Neuronal stem cell (in vitro differentiated cells): ENCODE measurements around the gene SAMD14.

Source experiments
- DNase-seq: peaks from one replicate; pipeline ENCODE4 v3.0.0-alpha.2; 2013; ENCODE audit warnings: low spot score
- H2AFZ ChIP-seq: one replicate; pipeline ENCODE4 v1.6.1; 2013; ENCODE audit warnings: mild to moderate bottlenecking, low read length, inconsistent platforms
- H2AK5ac ChIP-seq: 2 replicates; pipeline ENCODE4 v1.6.1; 2013; ENCODE audit warnings: low read depth, mild to moderate bottlenecking, inconsistent platforms, low read length, moderate library complexity, mixed read lengths
- H2BK120ac ChIP-seq: 2 replicates; pipeline ENCODE4 v1.6.1; 2013; ENCODE audit warnings: low read depth, mild to moderate bottlenecking, inconsistent platforms, low read length, moderate library complexity, mixed read lengths
- H2BK12ac ChIP-seq: one replicate; pipeline ENCODE4 v1.6.1; 2013; ENCODE audit warnings: low read length, inconsistent platforms
- H2BK15ac ChIP-seq: 2 replicates; pipeline ENCODE4 v1.6.1; 2013; ENCODE audit warnings: mild to moderate bottlenecking, low read length, inconsistent platforms, mixed read lengths
- H2BK5ac ChIP-seq: one replicate; pipeline ENCODE4 v1.6.1; 2013; ENCODE audit warnings: inconsistent platforms, mild to moderate bottlenecking, low read length, moderate library complexity
- H3K14ac ChIP-seq: one replicate; pipeline ENCODE4 v1.6.1; 2013; ENCODE audit warnings: low read length, inconsistent platforms
- H3K18ac ChIP-seq: 2 replicates; pipeline ENCODE4 v1.6.1; 2013; ENCODE audit warnings: low read length, inconsistent platforms
- H3K23ac ChIP-seq: 2 replicates; pipeline ENCODE4 v1.6.1; 2013; ENCODE audit warnings: low read depth, mild to moderate bottlenecking, mixed read lengths, low read length, inconsistent platforms; ENCODE audit not compliant: poor library complexity
- H3K27ac ChIP-seq: replicated peaks from 3 replicates; pipeline ENCODE4 v1.5.1; 2013; ENCODE audit warnings: low read length, inconsistent platforms
- H3K27me3 ChIP-seq, 3 experiments: 2 replicates each; pipeline ENCODE4 v1.6.1; 2013; ENCODE audit warnings: low read length in 3 of 3, mild to moderate bottlenecking in 2 of 3, inconsistent platforms in 1 of 3, low read depth in 1 of 3, mixed read lengths in 1 of 3, moderate library complexity in 1 of 3; ENCODE audit not compliant: control insufficient read depth in 3 of 3, insufficient read depth in 3 of 3
- H3K36me3 ChIP-seq, 2 donors: replicated peaks in 1 of 2; 2 replicates each; pipeline ENCODE4 v1.6.1; 2013; ENCODE audit warnings: low read length in 2 of 2; ENCODE audit not compliant: control insufficient read depth in 2 of 2, insufficient read depth in 2 of 2
- H3K4ac ChIP-seq: 2 replicates; pipeline ENCODE4 v1.6.1; 2013; ENCODE audit warnings: inconsistent platforms, mild to moderate bottlenecking, low read length, moderate library complexity
- H3K4me1 ChIP-seq, 2 donors: 1 replicate in 1 of 2; 2 replicates in 1 of 2; pipeline ENCODE4 v1.6.1; 2013; ENCODE audit warnings: low read length in 2 of 2, low read depth in 1 of 2; ENCODE audit not compliant: control insufficient read depth in 2 of 2, insufficient read depth in 1 of 2
- H3K4me2 ChIP-seq: one replicate; pipeline ENCODE4 v1.6.1; 2013; ENCODE audit warnings: mild to moderate bottlenecking, low read length, inconsistent platforms; ENCODE audit not compliant: insufficient read depth, poor library complexity, severe bottlenecking
- H3K4me3 ChIP-seq, 2 donors: 2 replicates each; pipeline ENCODE4 v1.5.1; 2013; ENCODE audit warnings: low read length in 2 of 2, mild to moderate bottlenecking in 2 of 2, inconsistent platforms in 1 of 2, moderate library complexity in 1 of 2
- H3K79me1 ChIP-seq: one replicate; pipeline ENCODE4 v1.6.1; 2013; ENCODE audit warnings: low read depth, mild to moderate bottlenecking, inconsistent platforms, low read length, moderate library complexity
- H3K9ac ChIP-seq: one replicate; pipeline ENCODE4 v1.6.1; 2013; ENCODE audit warnings: mild to moderate bottlenecking, low read depth, low read length, inconsistent platforms; ENCODE audit not compliant: poor library complexity
- H3K9me3 ChIP-seq, 2 donors: replicated peaks in 1 of 2; 2 replicates each; pipeline versions ENCODE3 to v1.6.1; 2013; ENCODE audit warnings: low read length in 2 of 2, mild to moderate bottlenecking in 2 of 2, inconsistent platforms in 1 of 2, low read depth in 1 of 2, mixed read lengths in 1 of 2, moderate library complexity in 1 of 2; ENCODE audit not compliant: control insufficient read depth in 2 of 2, insufficient read depth in 1 of 2
- H4K8ac ChIP-seq: one replicate; pipeline ENCODE4 v1.6.1; 2013; ENCODE audit warnings: low read depth, mild to moderate bottlenecking, inconsistent platforms, low read length, moderate library complexity
- H4K91ac ChIP-seq: one replicate; pipeline ENCODE4 v1.6.1; 2013; ENCODE audit warnings: low read length, low read depth, mild to moderate bottlenecking, inconsistent platforms; ENCODE audit not compliant: poor library complexity
- WGBS, 2 donors: extraction: QIAGEN DNeasy Blood & Tissue Kit; methylation state at CpG; one replicate each; pipeline ENCODE4 v1.1.7; 2013; ENCODE audit warnings: missing lambda C conversion rate in 2 of 2, mixed read lengths in 1 of 2; ENCODE audit not compliant: insufficient read length in 2 of 2, insufficient replicate concordance in 1 of 2; ENCODE audit errors: extremely low coverage in 2 of 2; 5-methylcytosine and 5-hydroxymethylcytosine counted together

Gene SAMD14

DNA sequence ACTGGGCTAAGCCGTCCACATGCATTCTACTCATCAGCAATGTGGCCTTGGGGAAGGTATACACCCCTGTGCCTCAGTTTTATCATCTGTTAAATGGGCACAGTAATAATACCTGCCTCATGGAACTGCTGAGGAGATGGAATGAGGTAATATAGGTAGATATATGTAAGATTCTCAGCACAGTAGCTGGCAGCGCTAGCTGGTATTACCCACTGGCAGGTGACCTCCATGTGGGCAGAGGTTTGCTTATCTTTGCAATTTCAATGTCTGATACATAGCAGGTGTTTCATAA is 34.7 kb upstream of the SAMD14 start:
- no peak for DNase-seq
- H3K14ac ChIP-seq = no peak overlapping the region
- peaks cover 9 to 11% of the 10 kb centered on the region in 2 donors for H3K4me1 ChIP-seq
- no peak overlapping the region for H4K8ac ChIP-seq
- H3K36me3 ChIP-seq = no peaks in the 10 kb centered on the region
- no CpG with 5 or more reads among the region's 2 CpGs for WGBS, 2 donors
- no peak overlapping the region for H3K23ac ChIP-seq
- H3K4me3 ChIP-seq = no peak overlapping the region
- no peak overlapping the region for H3K27ac ChIP-seq
- H3K18ac ChIP-seq = no peak overlapping the region
- no peak overlapping the region for H2BK12ac ChIP-seq
- H3K9ac ChIP-seq = no peak overlapping the region
- H3K4me2 ChIP-seq = no peak overlapping the region
- H3K79me1 ChIP-seq = no peaks in the 10 kb centered on the region
- no peak overlapping the region for H2BK120ac ChIP-seq
- H2BK5ac ChIP-seq = no peak overlapping the region
- no peaks in the 10 kb centered on the region for H3K9me3 ChIP-seq
- H4K91ac ChIP-seq = no peak overlapping the region
- H3K4ac ChIP-seq = no peak overlapping the region
- H3K27me3 ChIP-seq = peaks cover 0 to 6% (median 0%) of the 10 kb centered on the region in 3 experiments
- H2AFZ ChIP-seq = no peak overlapping the region
- peak overlapping the region; percentile 15 for H2AK5ac ChIP-seq
- H2BK15ac ChIP-seq = no peak overlapping the region

GRCh38 chr17:50163843-50164696 is 34.1 kb upstream of the SAMD14 start:
- no peak overlapping the region for H3K14ac ChIP-seq
- no CpG with 5 or more reads among the region's 11 CpGs for WGBS, 2 donors
- no peak overlapping the region for H2BK120ac ChIP-seq
- peak overlapping the region; percentile 32 for H2BK15ac ChIP-seq
- H3K4me1 ChIP-seq = peaks cover 9 to 11% of the 10 kb centered on the region in 2 donors
- no peak overlapping the region for H2BK5ac ChIP-seq
- H4K8ac ChIP-seq = no peak overlapping the region
- H2AK5ac ChIP-seq = no peak overlapping the region
- no peak overlapping the region for H3K23ac ChIP-seq
- no peak overlapping the region for H4K91ac ChIP-seq
- H3K36me3 ChIP-seq = no peaks in the 10 kb centered on the region
- no peak overlapping the region for H2AFZ ChIP-seq
- peak overlapping the region; percentile 32 for H3K18ac ChIP-seq
- peak overlapping the region; percentile 24 for H3K9ac ChIP-seq
- H3K4me2 ChIP-seq = no peak overlapping the region
- H3K27me3 ChIP-seq = peaks cover 0 to 6% (median 0%) of the 10 kb centered on the region in 3 experiments
- DNase-seq = no peak
- peak overlapping the region; percentile 51 for H2BK12ac ChIP-seq
- H3K79me1 ChIP-seq = no peaks in the 10 kb centered on the region
- no peak overlapping the region for H3K4ac ChIP-seq
- H3K9me3 ChIP-seq = no peaks in the 10 kb centered on the region
- no peak overlapping the region for H3K4me3 ChIP-seq
- H3K27ac ChIP-seq = no peak overlapping the region

GRCh38 chr17:50162466-50163254 is 32.7 kb upstream of the SAMD14 start:
- no peak overlapping the region for H2BK5ac ChIP-seq
- no peak overlapping the region for H4K91ac ChIP-seq
- peaks cover 9 to 11% of the 10 kb centered on the region in 2 donors for H3K4me1 ChIP-seq
- H3K14ac ChIP-seq = no peak overlapping the region
- H2BK12ac ChIP-seq = no peak overlapping the region
- H3K79me1 ChIP-seq = no peaks in the 10 kb centered on the region
- H3K27me3 ChIP-seq = peaks cover 0 to 6% (median 0%) of the 10 kb centered on the region in 3 experiments
- no peak overlapping the region for H3K27ac ChIP-seq
- H3K23ac ChIP-seq = no peak overlapping the region
- H3K36me3 ChIP-seq = no peaks in the 10 kb centered on the region
- H2AFZ ChIP-seq = peak overlapping the region; percentile 90
- WGBS, 2 donors = no CpG with 5 or more reads among the region's 8 CpGs
- no peak overlapping the region for H3K9ac ChIP-seq
- H2BK120ac ChIP-seq = no peak overlapping the region
- H3K9me3 ChIP-seq = no peaks in the 10 kb centered on the region
- no peak overlapping the region for H3K4ac ChIP-seq
- DNase-seq = no peak
- no peak overlapping the region for H3K4me3 ChIP-seq
- H3K18ac ChIP-seq = no peak overlapping the region
- no peak overlapping the region for H4K8ac ChIP-seq
- H2AK5ac ChIP-seq = no peak overlapping the region
- H2BK15ac ChIP-seq = no peak overlapping the region
- H3K4me2 ChIP-seq = no peak overlapping the region

DNA sequence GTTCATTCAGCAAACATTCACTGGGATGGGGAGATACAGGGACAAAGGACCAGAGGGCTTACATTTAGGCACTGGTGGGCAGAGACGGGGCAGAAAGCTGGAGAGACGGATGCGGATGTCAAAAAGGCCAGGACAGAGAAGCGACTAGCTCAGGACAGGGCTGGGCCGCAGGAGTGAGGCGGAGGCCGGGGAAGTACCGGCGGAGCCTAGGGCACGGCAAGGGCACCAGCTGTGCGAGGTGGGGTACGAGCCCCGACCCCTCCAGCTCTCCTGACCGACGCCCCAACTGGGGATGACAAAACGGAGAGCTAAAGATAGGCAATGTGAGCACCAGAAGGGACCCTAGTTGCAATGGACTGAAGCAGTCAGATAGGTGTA is 31.9 kb upstream of the SAMD14 start:
- Histone ChIP-seq H2BK5ac (no peak overlapping the region), H3K4me2 (peak overlapping the region; percentile 69), H3K27me3 (peaks cover 0 to under 1% (median 0%) of the 10 kb centered on the region in 3 experiments), H4K91ac (peak overlapping the region; percentile 48), H3K9me3 (no peaks in the 10 kb centered on the region), H3K14ac (peak overlapping the region; percentile 40), H3K23ac (no peak overlapping the region), H2BK15ac (peak overlapping the region; percentile 86), H2AK5ac (peak overlapping the region; percentile 25), H3K36me3 (no peaks in the 10 kb centered on the region), H4K8ac (peak overlapping the region; percentile 0), H3K4me3 (peak overlapping the region in 1 of 2 donors; percentile 26), H3K79me1 (no peaks in the 10 kb centered on the region), H2BK12ac (peak overlapping the region; percentile 2), H3K18ac (peak overlapping the region; percentile 88), H2AFZ (peak overlapping the region; percentile 90), H3K4me1 (peaks cover 9 to 11% of the 10 kb centered on the region in 2 donors), H3K4ac (no peak overlapping the region), H2BK120ac (peak overlapping the region; percentile 39), H3K9ac (peak overlapping the region; percentile 16), H3K27ac (no peak overlapping the region)
- DNase-seq = no peak
- no CpG with 5 or more reads among the region's 16 CpGs for WGBS, 2 donors
